ENCODE measurements around the gene BPIFB4.
"Not testable (repeated sequence)": the region's sequence is repeated elsewhere in the genome, so short reads cannot be mapped to it uniquely, and the experiment has no call there.

The BPIFB4 gene

DNA sequence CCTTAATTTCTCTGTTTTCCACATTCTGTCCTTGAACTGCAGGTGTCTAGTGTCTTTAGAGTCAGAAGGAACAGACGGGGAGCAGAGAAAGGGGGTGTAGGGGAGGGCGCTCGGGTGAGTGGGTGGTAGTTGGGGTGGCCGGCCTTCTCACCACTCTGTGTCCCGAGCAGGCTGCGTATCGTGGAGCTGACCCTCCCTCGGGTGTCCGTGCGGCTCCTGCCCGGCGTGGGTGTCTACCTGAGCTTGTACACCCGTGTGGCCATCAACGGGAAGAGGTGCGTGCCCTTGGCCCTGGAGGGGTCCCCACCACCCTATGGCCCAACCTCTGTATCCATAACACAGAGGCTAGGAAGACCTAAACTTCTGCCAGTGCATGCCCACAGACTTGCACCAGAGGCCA lies 5.3 kb downstream of the BPIFB4 start:
- no peak for DNase-seq (ENCODE audit: low read depth in 2 of 2, low spot score in 1 of 2)

DNA sequence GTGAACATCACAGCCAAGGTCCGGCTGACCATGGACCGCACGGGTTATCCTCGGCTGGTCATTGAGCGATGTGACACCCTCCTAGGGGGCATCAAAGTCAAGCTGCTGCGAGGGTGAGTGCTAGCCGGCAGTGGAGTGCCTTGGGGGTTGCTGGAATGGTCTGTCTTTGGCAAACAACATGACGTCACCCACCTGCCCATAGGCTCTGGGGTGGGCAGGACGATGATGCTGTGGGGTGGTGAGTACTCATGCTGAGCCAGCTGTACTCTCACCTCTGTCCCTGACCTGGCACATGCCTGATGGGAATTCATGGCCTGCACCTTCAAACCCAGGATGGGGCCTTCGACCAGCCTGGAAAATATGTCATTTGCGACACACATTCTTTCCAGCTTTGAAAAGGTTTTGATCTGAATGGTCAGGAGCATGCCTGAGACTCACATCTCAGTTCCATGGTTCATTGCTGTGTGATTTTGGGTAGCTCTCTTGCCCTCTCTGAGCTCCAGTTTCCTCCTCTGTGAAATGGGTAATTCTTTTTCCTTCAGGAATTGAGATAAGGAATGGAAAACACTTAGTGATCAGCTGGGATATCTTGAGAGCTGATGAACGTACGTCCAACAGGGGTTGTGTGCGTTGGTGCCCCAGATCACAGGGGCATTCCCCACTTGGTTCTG lies 6.7 kb downstream of the BPIFB4 start:
- DNase-seq (ENCODE audit: low read depth in 2 of 2, low spot score in 1 of 2) = no peak

- no peak for DNase-seq (ENCODE audit: low read depth in 2 of 2, low spot score in 1 of 2)
Observed at GRCh38 chr20:33091147-33091546, 11.7 kb downstream of the BPIFB4 start.

DNA sequence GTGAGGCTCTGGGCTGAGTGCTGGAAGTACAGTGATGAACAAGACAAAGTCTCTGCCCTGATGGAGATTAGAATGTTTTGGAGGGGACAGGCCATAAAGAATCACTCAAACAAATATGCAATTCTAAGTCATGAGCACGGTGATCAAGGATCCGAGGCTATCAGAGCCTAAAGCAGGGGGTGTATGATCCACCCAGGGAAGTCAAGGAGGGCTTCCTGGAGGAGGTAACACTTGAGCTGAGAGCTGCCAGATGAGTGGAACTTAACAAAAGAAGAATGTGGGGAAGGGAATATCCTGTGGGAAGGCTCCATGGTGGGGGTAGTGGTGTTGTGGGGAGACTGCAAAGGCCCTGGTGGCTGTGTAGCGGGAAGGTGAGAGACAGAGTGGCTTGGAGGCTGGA lies 12.2 kb downstream of the BPIFB4 start:
- no peak for DNase-seq (ENCODE audit: low read depth in 2 of 2, low spot score in 1 of 2)

DNA sequence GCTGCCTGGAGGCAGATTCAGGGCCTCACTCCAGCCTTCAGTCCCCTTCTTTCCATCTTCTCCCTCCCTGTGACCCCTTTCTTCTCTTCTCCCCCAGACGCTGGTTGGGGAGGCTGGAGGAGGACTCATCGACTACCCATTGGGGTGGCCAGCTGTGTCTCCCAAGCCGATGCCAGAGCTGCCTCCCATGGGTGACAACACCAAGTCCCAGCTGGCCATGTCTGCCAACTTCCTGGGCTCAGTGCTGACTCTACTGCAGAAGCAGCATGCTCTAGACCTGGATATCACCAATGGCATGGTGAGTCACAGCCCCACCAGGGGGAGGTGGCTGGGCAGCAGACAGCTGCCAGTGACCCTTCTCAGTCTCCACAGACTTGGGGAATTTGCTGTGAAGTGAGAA lies 12.9 kb downstream of the BPIFB4 start:
- no peak for DNase-seq (ENCODE audit: low read depth in 2 of 2, low spot score in 1 of 2)

DNA sequence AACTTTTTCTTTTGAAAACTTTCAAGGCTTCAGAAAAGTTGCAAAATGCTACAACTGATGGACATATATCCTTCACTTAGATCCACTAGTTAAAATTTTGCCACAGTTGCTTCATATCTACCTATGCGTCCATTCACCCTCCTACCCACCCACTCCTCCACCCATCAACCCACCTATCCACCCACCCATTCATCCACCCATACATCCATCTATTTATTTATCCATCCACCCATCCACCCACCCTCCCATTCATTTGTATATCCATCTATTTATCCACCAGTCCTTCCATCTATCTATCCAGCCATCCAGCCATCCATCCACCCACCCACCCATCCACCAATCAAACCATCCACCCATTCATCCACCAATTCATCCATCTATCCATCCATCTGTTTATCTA lies 13.6 kb downstream of the BPIFB4 start:
- no peak for DNase-seq (ENCODE audit: low read depth in 2 of 2, low spot score in 1 of 2)

DNA sequence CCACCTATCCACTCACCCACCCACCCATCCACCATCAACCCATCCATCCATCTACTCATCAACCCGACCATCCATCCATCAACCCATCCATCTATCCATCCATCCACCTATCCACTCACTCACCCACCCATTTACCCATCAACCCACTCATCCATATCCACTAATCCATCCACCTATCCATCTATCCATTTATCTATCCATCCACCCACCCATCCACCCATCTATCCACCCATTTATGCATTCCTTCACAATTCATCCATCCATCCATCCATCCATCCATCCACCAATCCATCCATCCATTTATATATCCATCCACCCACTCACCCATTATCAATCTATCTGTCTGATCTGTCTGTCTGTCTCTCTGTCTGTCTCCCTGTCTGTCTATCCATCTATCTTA lies 14.1 kb downstream of the BPIFB4 start:
- DNase-seq (ENCODE audit: low read depth in 2 of 2, low spot score in 1 of 2) = no peak

DNA sequence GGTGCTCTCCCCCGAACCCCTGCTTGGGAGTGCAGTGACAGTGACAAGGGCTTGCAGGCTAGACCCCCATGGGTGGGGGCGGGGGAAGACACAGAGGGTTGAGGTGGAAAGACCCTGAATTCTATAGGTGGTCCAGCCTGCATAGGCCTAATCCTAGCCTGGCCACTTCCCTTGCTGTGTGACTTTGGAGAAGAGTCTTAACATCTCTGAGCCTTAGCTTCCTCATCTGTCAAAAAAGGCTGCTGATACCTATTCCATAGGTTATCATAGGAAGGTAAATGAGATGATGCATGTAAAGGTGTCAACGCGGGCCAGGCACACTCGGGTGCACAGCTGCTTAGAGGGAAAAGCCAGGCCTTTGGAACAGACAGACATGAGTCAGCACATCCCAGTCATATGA lies 15.8 kb downstream of the BPIFB4 start:
- DNase-seq (ENCODE audit: low read depth in 2 of 2, low spot score in 1 of 2) = no peak

- not testable (repeated sequence) for DNase-seq (ENCODE audit: low read depth in 2 of 2, low spot score in 1 of 2)
Observed at GRCh38 chr20:33095902-33096584, 16.6 kb downstream of the BPIFB4 start.

DNA sequence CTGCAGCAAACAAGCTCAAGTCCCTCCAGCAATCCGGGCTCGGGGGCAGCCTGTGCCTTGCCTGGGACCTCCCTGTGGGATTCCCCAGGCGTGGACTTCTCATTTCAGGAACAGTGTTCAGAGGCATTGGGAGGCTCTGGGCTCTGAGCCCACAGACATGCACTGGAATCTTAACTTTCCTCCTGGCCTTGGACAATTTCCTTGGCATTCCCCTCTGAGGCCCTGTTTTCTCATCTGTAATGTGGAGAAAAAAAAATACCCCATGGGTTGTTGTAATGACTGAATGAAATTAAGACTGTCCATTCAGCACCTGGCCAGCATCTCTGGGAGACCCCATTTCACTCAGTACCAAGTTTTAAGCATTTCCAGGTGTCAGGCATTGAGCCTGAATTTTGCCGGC lies 17.6 kb downstream of the BPIFB4 start:
- no peak for DNase-seq (ENCODE audit: low read depth in 2 of 2, low spot score in 1 of 2)

DNA sequence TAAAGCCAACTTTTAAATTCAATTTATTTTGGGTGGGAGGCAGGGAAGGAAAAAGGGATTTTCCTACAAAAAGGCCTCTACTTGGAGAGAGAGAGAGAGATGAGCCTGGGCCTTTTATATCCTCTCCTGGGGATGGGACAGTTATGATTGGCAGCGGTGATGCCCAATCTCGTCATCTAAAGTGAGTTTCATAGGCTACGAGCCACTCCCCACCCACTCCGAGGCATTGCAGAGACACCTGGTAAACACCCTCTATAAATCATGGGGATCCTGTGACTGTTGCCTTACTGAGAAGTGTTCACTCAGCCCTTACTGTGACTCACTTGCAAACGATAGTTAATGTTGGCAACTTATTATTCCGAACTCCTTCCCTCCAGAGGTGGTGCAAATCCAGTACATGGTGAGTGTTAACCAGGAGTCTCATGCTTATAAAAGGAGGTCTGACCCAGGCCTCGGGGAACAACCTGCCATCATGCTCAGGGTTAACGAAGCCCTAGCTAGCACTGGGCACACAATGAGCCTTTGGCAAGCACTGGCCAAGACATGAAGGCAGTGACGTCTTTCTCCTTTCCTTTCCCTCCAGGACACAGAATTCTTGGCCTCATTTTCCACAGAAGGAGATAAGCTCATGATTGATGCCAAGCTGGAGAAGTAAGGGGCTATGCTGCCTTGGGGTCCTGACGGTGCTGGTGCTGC lies 20.5 kb downstream of the BPIFB4 start:
- no peak for DNase-seq (ENCODE audit: low read depth in 2 of 2, low spot score in 1 of 2)

- DNase-seq (ENCODE audit: low read depth in 2 of 2, low spot score in 1 of 2) = no peak
Observed at GRCh38 chr20:33103556-33103955, 24.1 kb downstream of the BPIFB4 start.

DNA sequence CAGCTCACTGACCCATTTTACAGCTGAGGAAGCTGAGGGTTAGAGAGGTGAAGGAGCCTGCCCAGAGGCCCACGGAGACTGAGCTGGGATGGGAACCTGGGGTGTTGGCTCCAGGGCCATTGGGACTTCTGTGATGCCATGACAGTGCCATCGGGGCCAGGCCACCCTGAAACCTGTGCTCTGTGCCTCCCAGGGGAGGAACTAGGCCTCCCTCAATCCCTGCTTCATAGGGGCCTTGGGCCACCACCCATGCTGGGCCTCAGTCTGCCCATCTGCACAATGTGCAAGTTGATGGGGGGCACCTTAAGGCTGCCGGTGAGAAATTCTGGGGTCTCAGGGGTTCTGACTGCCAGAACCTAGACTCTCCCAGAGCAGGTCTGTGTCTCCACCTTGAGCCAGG lies 24.9 kb downstream of the BPIFB4 start:
- no peak for DNase-seq (ENCODE audit: low read depth in 2 of 2, low spot score in 1 of 2)

DNA sequence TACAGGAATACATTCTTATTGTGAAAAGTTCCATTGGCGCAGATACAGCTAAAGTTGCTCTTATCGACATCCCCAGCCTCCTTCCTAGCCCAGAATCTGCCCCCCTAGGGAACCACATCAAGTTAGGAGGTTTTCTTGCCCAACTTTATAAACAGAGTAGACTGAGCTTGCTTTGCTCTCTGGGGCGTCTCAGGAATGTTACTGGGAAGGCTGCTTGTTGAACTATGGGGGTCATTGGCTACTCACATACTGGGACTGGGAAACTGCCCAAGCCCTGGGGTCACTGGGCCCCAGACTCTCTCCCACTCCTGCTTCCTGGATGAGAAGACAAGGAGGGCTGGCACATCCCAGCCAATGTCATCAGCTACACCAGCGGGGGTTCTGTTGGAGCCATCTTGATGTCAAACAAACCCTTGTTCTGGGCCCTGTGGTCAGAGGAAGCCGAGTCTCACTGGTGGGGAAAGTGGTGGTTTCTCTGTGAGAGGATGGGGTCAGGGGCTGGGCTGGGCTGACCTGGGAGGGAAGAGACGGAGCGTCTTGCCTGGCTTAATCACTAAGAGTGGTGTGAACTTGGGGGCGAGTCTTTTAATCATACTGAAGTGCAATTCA lies 26.0 kb downstream of the BPIFB4 start:
- no peak for DNase-seq (ENCODE audit: low read depth in 2 of 2, low spot score in 1 of 2)

- not testable (repeated sequence) for DNase-seq (ENCODE audit: low read depth in 2 of 2, low spot score in 1 of 2)
Observed at GRCh38 chr20:33106058-33106620, 26.7 kb downstream of the BPIFB4 start.

DNA sequence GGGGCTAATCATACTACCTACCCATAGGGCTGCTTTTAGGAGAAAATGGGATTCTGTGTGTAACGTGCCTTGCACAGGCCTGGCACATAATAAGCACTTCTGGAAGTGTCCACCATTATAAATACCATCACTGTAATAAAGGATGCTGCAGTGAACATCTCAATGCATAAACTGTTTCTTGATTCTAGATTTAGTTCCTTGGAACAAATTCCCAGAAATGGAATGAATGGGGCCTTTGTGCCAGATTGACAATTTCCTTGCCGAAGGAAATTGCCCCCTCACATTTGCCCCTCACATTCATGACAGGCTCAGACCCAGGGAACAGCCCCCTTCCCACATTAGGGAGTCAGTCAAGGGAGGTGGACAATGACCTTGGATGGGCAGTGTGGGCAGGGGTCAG lies 29.2 kb downstream of the BPIFB4 start:
- no peak for DNase-seq (ENCODE audit: low read depth in 2 of 2, low spot score in 1 of 2)

GRCh38 chr20:33110147-33110825 lies 30.8 kb downstream of the BPIFB4 start:
- DNase-seq (ENCODE audit: low read depth in 2 of 2, low spot score in 1 of 2) = no peak

GRCh38 chr20:33111306-33111705 lies 31.9 kb downstream of the BPIFB4 start:
- no peak for DNase-seq (ENCODE audit: low read depth in 2 of 2, low spot score in 1 of 2)

DNA sequence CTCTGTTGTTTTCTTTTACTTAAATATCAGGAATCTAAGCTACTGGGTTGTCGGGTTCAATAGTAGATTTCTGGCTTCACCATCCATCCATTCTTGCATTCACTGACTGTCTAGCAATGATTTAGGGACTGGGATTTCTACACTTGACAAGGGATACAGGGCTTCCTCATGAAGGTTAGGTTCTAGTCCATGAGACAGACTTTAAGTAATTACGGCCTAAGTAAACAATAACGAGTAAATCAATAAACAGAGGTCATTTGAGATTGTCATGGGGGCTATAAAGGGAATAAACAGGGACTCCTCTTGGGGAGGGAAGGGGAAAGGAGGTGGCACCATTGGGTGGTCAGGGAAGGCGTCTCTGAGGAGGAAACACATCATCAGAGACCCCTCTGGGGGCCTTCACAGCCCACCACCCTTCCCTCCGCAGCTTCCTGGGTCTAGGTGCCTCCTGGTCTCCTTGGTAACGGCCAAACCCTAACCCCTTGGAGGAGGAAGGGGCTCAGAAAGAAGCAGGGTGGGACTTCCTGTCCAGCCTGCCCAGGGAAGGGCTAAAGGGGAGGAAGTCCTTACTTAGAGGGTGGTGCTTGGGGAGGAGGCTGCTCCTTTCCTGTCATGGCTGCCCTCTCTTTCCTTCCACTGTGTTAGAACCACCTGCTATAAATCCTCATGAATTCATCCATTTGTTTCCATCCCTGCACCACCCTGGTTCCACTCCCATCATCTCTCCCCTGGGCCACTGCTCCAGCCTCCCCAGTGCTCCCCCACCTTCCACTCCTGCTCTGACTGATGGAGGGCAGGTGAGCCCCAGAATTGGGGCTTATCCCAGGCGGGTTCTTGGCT lies 33.3 kb downstream of the BPIFB4 start:
- DNase-seq (ENCODE audit: low read depth in 2 of 2, low spot score in 1 of 2) = no peak

- no peak for DNase-seq (ENCODE audit: low read depth in 2 of 2, low spot score in 1 of 2)
Observed at GRCh38 chr20:33113387-33113908, 34.0 kb downstream of the BPIFB4 start.
